PC-3 (cell line): Measurements from ENCODE around the gene DLG4. TPM values are rescaled to one million over a fixed set of nuclear protein-coding genes. Genes with fewer than 3 reads are reported as not detected.
"Not testable (repeated sequence)": the region's sequence is repeated elsewhere in the genome, so short reads cannot be mapped to it uniquely, and the experiment has no call there.

Source experiments
- ATAC-seq: fragments of 200-7000 bp; cut with Tn5 transposase; 2 replicates; pipeline ENCODE4 v1.9.1; 2020; ENCODE audit warnings: mild to moderate bottlenecking, moderate library complexity
- BruUV-seq: library from RNA; stranded (reverse); fragments of 400-500 nt; replicated peaks from 2 replicates; lab custom pipeline; 2021; lab: Mats Ljungman, UMichigan
- CTCF ChIA-PET: fragments of 300-600 bp; sonication (Branson Sonifier 250); formaldehyde crosslinking; loops from one replicate; lab custom pipeline; 2022; ENCODE audit warnings: antibody characterized with exemption; lab: Charles Lee
- POLR2A ChIA-PET: fragments of 300-600 bp; sonication (Branson Sonifier 250); formaldehyde crosslinking; loops from one replicate; lab custom pipeline; 2022; ENCODE audit warnings: antibody characterized with exemption; ENCODE audit not compliant: unreplicated experiment; lab: Charles Lee
- DNase-seq: peaks from one replicate; pipeline ENCODE4 v3.0.0-alpha.2; 2015
- H2AFZ ChIP-seq: fragments of 300-600 bp; sonication (generic); 2 replicates; pipeline ENCODE4 v1.6.0; 2016; ENCODE audit warnings: antibody characterized with exemption, low read length
- H3F3A ChIP-seq: fragments of 300-600 bp; sonication (generic); one replicate; pipeline ENCODE4 v1.6.0; 2017; ENCODE audit warnings: antibody characterized with exemption, low read length, control low read depth, mild to moderate bottlenecking; ENCODE audit not compliant: unreplicated experiment
- H3K27ac ChIP-seq: fragments of 300-600 bp; sonication (generic); 2 replicates; pipeline ENCODE4 v1.5.1; 2016; ENCODE audit warnings: mild to moderate bottlenecking, low read length
- H3K27me3 ChIP-seq: fragments of 300-600 bp; sonication (generic); 2 replicates; pipeline ENCODE4 v1.6.1; 2016; ENCODE audit warnings: low read length, mixed read lengths
- H3K36me3 ChIP-seq: fragments of 300-600 bp; sonication (generic); 2 replicates; pipeline ENCODE4 v1.6.1; 2016; ENCODE audit warnings: low read depth, mixed run types, low read length, mixed read lengths
- H3K4me1 ChIP-seq: fragments of 300-600 bp; sonication (generic); 2 replicates; pipeline ENCODE4 v1.5.1; 2016; ENCODE audit warnings: low read length; ENCODE audit not compliant: insufficient read depth
- H3K4me2 ChIP-seq: fragments of 300-600 bp; sonication (generic); 2 replicates; pipeline ENCODE4 v1.6.0; 2016; ENCODE audit warnings: low read length
- H3K4me3 ChIP-seq: fragments of 300-600 bp; sonication (generic); 2 replicates; pipeline ENCODE4 v1.5.1; 2016; ENCODE audit warnings: mild to moderate bottlenecking, low read length, mixed read lengths
- H3K79me2 ChIP-seq: fragments of 300-600 bp; sonication (generic); 2 replicates; pipeline ENCODE4 v1.6.1; 2017; ENCODE audit warnings: low read length, mixed read lengths
- H3K9ac ChIP-seq: fragments of 300-600 bp; sonication (generic); 2 replicates; pipeline ENCODE4 v1.6.0; 2016; ENCODE audit warnings: mild to moderate bottlenecking, low read length
- H3K9me2 ChIP-seq: fragments of 300-600 bp; sonication (generic); replicated peaks from 2 replicates; pipeline ENCODE4 v1.6.1; 2016; ENCODE audit warnings: mixed run types, low read length, mixed read lengths
- H3K9me3 ChIP-seq: fragments of 300-600 bp; sonication (generic); 2 replicates; pipeline ENCODE4 v1.6.1; 2016; ENCODE audit warnings: low read length, mixed read lengths
- H4K20me1 ChIP-seq: fragments of 300-600 bp; sonication (generic); 2 replicates; pipeline ENCODE4 v1.6.1; 2016; ENCODE audit warnings: low read length, mixed read lengths
- CTCF ChIP-seq: fragments of 300-600 bp; sonication (generic); conservative IDR thresholded peaks from 2 replicates; pipeline ENCODE4 v1.5.1; 2017; ENCODE audit warnings: antibody characterized with exemption, low read depth, mild to moderate bottlenecking, low read length
- EZH2 ChIP-seq: fragments of 300-600 bp; sonication (generic); IDR thresholded peaks from one replicate; pipeline ENCODE4 v1.6.1; 2017; ENCODE audit warnings: antibody characterized with exemption, mild to moderate bottlenecking, low read length; ENCODE audit not compliant: unreplicated experiment
- EZH2phosphoT487 ChIP-seq: fragments of 300-600 bp; sonication (generic); IDR thresholded peaks from 2 replicates; pipeline ENCODE4 v1.6.1; 2018; ENCODE audit warnings: mild to moderate bottlenecking, antibody characterized with exemption, low read length, borderline replicate concordance
- intact Hi-C: fragments of 100-400 bp; cut with micrococcal nuclease; formaldehyde crosslinking; loops from 2 replicates; pipeline ENCODE4 v1.9.0; 2023
- total RNA-seq: library from RNA; depleted of rRNA; stranded (reverse); fragments of >200 nt; gene quantifications from 2 replicates; pipeline ENCODE4 v1.2.3, GENCODE V29; 2014

DLG4 gene
- total RNA-seq, 1 experiment from 2014 or later, result 6.5 TPM

- H3K36me3 ChIP-seq, result no peaks in the 10 kb centered on the region
- POLR2A ChIA-PET, result no interaction called here
Observed at GRCh38 chr17:7174603-7175326, 44.9 kb downstream of the DLG4 start.

GRCh38 chr17:7173687-7174602, 45.7 kb downstream of the DLG4 start:
- Histone ChIP-seq H3K9me3 (no peaks in the 10 kb centered on the region), H2AFZ (no peak overlapping the region), H3K36me3 (no peaks in the 10 kb centered on the region), H3K4me2 (no peak overlapping the region), H3K9ac (no peak overlapping the region), H4K20me1 (no peaks in the 10 kb centered on the region), H3F3A (no peaks in the 10 kb centered on the region), H3K4me3 (no peak overlapping the region), H3K27me3 (no peaks in the 10 kb centered on the region), H3K79me2 (no peaks in the 10 kb centered on the region), H3K9me2 (no peaks in the 10 kb centered on the region), H3K27ac (no peak overlapping the region), H3K4me1 (no peaks in the 10 kb centered on the region)
- DNase-seq (no peak), ATAC-seq (no peak)
- ChIA-PET CTCF (no interaction called here), POLR2A (no interaction called here)
- TF ChIP-seq CTCF (no peak), EZH2phosphoT487 (no peak), EZH2 (no peak)
- BruUV-seq, result no TSS peak
- intact Hi-C loops, result no loop called here

More at GRCh38 chr17:7174603-7175326, 44.9 kb downstream of the DLG4 start:
- H3K4me1 ChIP-seq, result no peaks in the 10 kb centered on the region
- no peak overlapping the region for H3K4me3 ChIP-seq
- intact Hi-C loops, result no loop called here
- DNase-seq, result no peak
- no peaks in the 10 kb centered on the region for H3K9me3 ChIP-seq
- ATAC-seq, result no peak
- H4K20me1 ChIP-seq, result no peaks in the 10 kb centered on the region
- no peak overlapping the region for H3K27ac ChIP-seq
- no peaks in the 10 kb centered on the region for H3F3A ChIP-seq
- CTCF ChIA-PET, result no interaction called here
- no TSS peak for BruUV-seq
- H2AFZ ChIP-seq, result no peak overlapping the region
- no peak for TF ChIP-seq CTCF
- no peak for TF ChIP-seq EZH2
- no peak for TF ChIP-seq EZH2phosphoT487
- H3K4me2 ChIP-seq, result no peak overlapping the region
- no peaks in the 10 kb centered on the region for H3K9me2 ChIP-seq
- no peaks in the 10 kb centered on the region for H3K79me2 ChIP-seq
- H3K9ac ChIP-seq, result no peak overlapping the region
- H3K27me3 ChIP-seq, result no peaks in the 10 kb centered on the region

- DNase-seq, H3K27ac ChIP-seq, ATAC-seq, CTCF ChIA-PET, H3F3A ChIP-seq, intact Hi-C loops, H2AFZ ChIP-seq, H3K4me3 ChIP-seq, H3K4me1 ChIP-seq, BruUV-seq, H3K27me3 ChIP-seq, H3K36me3 ChIP-seq, H4K20me1 ChIP-seq, H3K4me2 ChIP-seq, H3K9ac ChIP-seq, POLR2A ChIA-PET, H3K9me3 ChIP-seq, H3K79me2 ChIP-seq, H3K9me2 ChIP-seq: not testable (repeated sequence)
Observed at GRCh38 chr17:7172522-7173191, 47.0 kb downstream of the DLG4 start.

GRCh38 chr17:7169565-7169908, 50.1 kb downstream of the DLG4 start:
- H3K79me2 ChIP-seq, H3K9me3 ChIP-seq, H3K36me3 ChIP-seq, H2AFZ ChIP-seq, H4K20me1 ChIP-seq, CTCF ChIA-PET, H3K9ac ChIP-seq, BruUV-seq, H3K27ac ChIP-seq, POLR2A ChIA-PET, H3K9me2 ChIP-seq, H3F3A ChIP-seq, ATAC-seq, H3K4me1 ChIP-seq, H3K4me2 ChIP-seq, H3K4me3 ChIP-seq, H3K27me3 ChIP-seq, DNase-seq, intact Hi-C loops: not testable (repeated sequence)
